GM18873 (cell line): ENCODE results near the gene CC2D1A.
"Not testable (repeated sequence)": the region's sequence is repeated elsewhere in the genome, so short reads cannot be mapped to it uniquely, and the experiment has no call there.

ENCODE experiments used
- ATAC-seq: cut with Tn5 transposase; IDR thresholded peaks from one replicate; pipeline ENCODE4 v1.9.1; 2021; ENCODE audit warnings: mild to moderate bottlenecking, moderate library complexity, moderate number of reproducible peaks; ENCODE audit not compliant: unreplicated experiment, low FRiP score

Gene CC2D1A

DNA sequence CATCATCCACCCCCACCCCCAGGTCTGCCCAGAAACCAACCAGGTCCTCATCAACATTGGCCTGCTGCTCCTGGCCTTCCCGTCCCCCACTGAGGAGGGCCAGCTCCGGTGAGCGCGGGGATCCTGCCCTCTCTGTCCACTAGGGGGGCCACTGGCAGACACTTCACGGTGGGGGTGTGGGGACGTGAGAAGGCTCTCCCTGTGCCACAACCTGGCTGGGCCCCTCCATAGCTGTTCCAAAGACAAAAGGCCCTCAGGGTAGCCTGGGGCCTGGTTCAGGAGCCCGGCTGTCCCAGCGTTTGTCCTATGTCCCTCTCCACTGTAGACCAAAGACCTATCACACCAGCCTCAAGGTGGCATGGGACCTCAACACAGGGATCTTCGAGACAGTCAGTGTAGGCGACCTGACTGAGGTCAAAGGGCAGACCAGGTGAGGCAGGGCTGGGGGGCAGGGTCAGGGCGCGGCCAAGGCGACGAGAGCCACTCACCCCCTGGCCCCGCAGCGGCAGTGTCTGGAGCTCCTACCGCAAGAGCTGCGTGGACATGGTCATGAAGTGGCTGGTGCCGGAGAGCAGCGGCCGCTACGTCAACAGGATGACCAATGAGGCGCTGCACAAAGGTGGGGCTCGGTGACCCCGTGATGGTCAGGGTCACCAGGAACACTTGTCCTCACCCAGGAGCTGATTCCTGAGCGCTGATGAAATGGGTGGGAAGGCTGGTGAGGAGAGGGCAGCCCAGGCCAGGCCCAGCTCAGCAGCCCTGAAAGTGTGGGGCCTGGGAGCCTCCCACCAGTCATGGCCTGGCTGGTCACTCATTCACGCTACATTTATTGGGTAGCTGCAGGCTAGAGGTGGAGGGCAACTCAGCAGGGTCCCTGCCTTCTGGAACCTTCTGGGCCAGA is 54.2 kb downstream of the CC2D1A start:
- no peak for ATAC-seq

DNA sequence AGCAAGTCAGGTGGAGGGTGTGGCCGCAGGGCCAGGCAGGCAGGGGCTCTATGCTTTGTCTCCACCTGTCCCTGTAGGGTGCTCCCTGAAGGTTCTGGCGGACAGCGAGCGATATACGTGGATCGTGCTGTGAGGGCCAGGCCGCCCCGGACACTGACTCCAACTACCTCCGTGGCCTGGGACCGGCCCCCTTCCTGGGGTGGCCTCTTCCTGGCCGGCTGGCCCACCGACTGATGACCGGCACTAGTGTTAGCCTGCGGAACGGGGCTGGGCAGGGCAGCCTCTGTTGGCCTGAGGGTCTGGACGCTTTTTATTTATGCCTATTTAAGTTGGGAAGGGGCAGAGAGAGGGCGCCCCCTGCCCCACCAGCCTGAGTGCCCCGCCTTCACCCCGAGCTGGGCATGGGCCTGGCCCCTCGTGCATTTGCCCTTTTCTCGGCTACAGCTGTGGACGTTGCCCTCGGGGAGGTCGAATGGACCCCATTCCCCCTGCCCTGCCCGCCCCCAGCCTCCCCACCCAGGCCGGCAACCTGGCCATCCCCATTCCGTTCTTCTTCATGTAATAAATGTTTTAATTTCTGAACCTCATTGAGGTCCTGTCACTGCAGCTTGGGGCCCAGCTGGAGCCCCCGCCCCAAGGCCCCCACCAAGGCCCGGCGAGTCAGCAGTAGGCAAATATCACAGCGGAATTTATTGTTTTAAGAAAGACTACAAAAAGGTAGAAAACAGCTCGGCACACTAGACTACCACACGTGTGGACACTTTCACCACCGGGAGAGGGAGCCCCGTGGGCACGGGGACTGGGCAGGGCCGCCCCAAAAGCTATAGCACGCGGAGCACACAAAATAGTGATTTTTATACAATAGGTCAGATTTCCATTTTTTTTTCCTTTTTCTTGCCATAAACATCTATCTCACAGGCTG is 55.1 kb downstream of the CC2D1A start:
- no peak for ATAC-seq

DNA sequence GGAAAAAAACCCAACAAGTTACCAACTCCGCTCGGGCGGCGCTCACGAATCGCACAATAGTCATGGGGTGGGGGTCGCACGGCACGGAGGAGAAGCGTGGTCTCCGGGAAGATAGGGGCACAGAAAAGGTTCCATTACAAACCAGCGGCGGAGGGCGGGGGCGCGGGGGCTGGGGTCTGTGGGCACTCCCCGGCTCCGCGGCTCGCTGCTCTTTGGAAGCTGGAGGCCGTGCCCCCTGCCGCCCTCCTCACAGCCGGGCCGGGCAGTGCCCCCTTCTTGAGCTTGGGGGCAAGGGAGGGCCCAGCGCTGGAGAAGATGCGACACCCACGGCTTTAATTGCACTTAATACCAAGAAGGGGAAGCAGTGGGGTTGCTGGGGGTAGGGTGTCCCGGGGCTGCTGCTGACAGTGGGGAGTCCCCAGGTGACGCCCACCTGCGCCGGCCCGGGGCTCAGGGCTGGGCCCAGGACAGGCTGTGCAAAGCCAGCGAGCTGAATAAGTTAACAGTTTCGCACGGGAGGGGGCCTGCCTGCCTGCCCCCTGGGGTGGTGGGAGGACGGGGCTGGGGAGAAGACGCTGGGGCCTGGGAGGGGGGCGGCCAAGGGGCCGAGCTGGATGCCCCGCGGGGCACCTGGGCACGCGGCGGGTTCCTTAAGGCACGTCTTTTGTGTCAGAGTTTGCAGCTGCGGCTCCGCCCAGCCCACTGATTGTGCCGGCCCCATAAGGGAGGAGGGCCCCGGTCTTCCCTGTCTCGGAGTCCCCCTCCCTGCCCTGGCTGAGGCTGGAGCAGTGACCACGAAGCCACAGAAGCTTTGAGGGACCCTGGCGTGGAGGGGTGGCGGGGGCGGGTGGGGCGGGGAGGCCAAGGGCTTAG is 56.1 kb downstream of the CC2D1A start:
- ATAC-seq, result no peak

DNA sequence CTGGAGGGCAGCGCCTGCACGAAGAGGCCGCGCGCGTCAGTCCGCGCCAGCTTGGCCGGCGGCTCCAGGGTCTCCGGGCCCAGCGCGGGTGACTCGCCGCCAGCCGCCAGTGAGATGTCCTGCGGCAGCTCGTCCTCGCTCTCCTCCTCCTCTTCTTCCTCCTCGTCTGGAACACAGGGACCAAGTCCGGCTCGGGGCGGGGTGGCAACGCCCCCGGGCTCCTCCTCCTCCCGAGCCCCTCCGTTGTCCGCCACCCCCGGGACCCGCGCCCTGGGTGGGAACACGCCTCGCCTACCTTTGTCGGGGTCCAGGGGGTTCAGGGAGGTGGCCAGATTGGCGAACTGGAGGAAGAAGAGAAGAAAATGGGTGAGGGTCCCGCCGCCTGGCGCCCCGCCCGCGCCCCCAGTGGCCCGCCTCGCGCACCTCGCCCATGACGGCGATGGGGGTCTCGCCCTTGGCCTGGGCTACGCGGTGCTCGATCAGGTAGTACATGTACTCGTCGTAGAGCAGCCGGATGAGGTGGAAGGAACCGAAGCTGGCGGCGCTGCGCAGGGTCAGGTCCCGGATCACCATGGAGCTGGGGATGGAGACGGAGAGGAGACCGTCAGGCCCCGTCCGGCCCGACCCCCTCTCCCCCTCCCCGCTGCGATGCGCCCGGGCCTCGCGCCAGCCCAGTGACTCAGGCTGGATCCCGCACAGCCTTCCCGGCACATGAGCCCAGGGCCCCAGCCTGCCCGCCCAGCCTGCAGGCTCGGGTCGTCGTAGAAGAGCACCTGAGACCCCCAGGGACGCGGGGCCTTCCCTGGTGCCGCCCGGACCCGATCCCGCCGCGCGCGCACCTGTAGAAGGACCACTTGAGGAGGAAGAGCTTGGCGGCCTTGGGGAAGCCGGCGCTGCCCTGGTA is 57.0 kb downstream of the CC2D1A start:
- ATAC-seq, result no peak

DNA sequence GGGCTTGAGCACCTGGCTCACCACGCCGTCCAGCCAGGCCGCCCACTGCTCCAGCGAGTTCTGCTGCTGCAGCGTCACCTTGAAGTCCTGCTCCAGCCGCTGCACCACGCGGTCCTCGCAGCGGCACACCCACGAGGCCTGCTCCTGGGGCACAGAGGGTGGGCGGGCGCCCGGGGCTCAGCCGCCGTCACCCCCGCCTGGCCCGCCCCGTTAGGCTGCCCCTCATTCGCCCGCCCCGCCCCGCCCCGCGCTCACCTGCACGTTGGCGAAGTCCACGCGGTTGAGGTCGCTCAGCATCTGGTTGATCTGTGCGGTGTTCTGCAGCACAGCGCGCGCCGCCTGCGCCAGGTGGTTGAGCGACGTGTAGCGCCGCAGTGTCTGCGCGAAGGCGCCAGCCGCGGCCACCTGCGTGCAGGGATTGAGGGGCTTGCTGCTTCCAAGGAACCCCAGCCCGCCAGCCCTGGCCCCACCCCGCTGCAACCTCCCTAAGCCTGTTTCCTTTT is 57.7 kb downstream of the CC2D1A start:
- ATAC-seq, result no peak

DNA sequence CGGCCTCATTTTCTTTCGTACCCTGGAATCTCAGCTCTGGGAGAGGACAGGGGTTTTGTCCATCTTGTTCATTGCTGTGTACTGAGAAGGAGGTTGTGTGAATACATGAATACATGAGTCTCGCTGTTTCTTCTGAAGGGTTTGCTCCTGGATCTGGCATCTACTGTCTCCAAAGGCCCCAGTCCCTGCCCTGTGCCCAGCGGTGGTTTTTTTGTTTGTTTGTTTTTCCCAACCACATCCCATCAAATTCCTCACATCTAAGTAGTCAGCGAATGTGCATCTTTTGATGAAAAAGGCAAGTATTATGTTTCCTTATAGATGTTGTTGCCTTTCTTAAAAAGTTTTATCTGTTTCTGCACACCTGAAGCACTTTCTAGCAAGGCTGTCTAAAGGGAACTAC is 58.8 kb downstream of the CC2D1A start:
- ATAC-seq, result no peak

DNA sequence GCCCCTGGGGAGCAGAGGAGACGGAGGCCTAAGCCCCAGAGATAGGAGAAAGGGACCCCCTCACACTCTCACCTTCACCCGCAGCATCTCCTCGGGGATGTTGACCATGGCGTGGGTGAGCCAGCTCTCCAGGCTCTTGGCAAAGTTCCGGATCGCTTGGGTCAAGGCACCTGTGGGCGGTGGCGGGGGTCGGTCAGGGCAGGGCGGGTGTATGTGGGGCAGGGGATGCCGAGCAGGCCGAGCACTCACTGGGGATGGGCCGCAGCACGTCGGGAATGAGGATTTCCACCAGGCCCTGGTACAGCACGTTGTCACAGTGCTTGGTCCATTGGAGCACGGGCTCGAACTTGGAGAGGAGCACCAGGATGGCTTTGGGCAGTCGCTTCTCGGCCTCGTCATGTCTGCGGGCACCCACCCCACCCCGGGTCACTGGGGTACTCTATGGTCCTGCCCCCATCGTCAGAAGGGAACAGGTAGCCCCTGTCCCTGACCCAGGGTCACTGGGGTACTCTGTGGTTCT is 59.4 kb downstream of the CC2D1A start:
- no peak for ATAC-seq

DNA sequence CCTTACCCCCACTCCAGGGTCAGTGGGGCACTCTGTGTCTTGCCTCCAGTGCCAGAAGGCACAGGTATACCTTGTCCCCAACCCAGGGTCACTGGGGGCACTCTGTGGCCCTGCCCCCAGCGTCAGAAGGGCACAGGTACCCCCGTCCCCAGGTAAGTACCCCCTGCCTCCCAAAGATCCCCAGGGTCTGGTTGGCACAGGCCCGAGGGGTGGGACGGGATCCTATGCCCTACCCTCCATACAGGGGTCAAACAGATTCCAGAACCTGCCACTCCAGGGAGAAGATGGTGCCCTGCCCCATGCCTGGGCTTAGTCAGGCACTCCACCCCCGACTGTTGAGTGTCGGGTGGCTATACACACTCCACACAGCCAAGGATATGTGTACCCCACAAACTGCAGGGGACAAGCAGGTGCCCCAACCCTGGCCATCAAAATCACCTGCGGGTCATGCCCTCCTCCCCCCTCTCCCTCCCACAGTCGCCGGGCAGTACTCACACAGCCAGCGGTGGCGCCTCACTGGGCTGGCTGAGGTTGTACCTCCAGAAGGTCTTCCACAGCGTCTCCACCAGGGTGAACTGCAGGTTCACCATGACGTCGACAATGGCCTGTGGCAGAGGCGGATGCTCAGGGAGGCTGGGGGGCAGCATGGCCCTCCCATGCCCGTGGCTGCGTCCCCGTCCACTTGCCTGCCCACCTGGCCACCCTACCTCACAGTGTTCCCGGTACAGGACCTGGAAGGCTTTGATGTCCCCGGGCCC is 60.1 kb downstream of the CC2D1A start:
- no peak for ATAC-seq

DNA sequence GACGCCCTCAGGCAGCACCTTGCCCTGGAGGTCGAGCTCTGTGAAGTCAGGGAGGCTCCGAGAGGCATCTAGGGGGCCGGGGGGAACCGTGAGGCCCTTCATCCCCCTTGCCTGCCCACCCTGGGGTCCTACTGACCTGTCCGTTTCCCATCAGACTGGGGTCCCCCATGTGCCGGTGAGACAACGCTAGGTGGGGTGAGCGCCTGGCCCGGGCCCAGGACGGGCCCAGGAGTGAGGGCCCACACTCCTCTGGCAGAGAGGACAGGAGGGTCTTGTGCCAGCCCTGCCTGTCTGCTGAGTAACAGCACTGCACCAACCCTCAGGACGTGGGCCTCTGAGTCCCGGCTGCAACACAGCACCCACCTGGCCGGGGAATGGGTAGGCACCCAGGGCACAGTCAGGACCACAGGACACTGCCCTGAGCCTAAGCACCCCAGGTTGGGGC is 60.7 kb downstream of the CC2D1A start:
- no peak for ATAC-seq

DNA sequence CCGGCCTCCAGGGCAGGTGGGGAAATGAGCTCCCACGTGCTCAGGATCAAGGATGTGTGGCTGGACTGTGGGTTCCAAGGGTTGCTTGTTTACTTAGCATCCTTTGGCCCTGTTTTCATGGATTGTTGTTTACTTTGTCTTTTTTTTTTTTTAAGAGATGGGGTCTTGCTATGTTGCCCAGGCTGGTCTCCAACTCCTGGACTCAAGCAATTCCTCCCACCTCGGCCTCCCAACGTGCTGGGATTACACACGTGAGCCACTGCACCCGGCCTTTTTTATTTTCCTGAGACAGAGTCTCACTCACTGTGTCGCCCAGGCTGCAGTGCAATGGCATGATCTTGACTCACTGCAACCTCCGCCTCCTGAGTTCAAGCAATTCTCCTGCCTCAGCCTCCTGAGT is 61.2 kb downstream of the CC2D1A start:
- not testable (repeated sequence) for ATAC-seq

DNA sequence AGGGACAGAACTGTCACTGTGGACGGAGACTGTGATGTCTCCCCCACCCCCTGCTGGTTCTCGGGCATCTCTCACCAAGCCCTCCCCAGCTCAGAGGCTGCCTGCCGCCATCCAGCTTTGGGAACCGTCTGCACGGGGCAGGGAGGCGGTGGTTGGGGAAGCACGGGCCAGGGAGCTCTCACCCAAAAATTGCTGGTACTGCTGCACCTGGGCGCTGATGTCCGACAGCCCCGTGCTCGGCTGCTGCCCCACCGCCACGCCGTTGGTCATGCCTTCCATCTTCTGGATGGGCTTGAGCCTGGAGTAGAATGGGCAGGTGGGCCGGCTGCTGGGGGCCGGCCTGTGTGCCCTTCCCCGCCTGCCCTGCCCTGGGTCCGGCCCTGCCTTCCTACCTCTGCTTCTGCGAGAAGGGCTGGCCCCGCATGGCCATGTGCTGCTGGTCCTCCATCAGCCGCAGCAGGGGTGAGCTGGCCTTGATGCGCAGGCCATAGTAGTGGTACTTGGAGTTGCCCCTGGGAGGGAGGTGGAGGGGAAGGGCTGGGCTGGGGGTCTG is 62.5 kb downstream of the CC2D1A start:
- no peak for ATAC-seq

DNA sequence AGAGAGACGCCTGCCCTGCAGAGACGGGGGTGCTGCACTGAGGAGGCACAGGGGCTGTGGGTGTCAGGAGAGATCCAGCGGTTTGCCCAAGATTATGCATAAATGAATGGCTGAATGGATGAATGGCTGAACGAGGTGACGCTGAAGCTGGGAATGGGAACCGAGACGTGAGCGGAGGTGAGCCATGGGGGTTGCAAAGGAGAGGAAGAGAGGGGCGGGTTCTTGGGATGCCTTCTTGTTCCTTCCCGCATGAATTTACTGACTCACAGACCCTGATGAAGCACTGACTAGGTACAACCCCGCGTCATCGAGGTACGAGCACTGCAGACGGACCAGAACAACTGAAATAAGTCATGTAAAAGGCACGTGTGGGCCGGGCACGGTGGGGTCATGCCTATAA is 63.0 kb downstream of the CC2D1A start:
- ATAC-seq, result no peak

DNA sequence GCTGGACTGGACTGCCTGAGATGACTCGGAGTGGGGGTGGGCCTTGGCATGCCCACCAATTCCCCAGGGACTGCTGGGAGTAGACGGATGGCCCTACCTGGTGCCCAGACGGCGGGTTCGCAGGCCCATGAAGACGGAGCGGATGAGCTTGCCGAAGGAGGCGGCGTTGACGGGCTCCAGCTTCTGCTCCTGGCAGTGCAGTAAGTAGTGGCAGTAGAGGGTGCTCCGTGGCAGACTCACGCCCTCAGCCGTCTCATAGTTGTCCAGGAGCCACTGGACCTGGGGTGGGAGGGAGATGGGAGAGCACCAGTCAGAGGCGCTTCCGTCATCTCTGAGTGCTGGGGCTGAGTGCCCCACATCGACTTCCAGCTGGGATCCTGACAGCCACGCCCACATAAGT is 63.9 kb downstream of the CC2D1A start:
- no peak for ATAC-seq

DNA sequence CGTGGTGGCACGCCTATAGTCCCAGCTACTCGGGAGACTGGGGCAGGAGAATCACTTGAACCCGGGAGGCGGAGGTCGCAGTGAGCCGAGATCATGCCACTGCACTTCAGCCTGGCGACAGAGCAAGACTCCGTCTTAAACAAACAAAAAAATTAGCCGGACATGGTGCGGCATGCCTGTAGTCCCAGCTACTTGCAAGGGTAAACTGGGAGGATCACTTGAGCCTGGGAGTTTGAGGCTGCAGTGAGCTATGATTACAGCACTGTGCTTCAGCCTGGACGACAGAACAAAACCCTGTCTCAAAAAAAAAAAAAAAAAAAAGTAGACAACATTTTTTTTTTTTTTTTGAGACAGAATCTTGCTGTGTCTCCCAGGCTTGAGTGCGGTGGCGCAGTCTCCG is 65.9 kb downstream of the CC2D1A start:
- ATAC-seq, result not testable (repeated sequence)

DNA sequence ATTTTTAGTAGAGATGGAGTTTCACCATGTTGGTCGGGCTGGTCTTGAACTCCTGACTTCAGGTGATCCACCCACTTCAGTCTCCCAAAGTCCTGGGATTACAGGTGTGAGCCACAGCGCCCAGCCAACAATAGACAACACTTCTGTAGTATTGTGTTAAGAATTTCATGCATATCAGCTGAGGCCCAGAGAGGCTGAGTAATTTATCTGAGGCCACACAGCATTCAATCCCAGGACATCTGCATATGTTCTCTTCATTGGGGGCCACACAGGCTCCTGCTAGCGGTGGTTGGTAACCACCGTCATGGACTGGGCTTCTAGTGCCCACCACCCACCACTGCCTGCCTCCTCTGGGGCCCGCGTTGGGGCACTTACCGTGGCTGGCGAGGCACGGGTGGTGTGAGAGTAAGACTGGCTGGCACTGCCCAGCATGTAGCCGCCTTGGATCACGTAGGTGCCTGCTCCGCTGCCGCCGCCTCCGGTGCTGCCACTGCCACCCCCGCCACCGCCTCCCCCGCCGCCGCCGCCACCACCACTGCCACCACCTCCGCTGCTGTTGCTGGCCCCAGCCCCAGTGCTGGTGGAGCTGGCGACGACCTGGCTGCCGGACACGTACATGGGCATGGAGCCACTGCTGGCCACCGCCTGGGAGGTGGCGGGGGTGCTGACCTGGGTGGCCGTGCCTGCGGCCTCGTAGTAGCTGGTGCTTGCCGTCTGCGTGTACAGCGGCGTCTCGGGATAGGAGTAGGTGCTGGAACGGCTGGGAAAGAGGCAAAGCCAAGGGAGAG is 66.6 kb downstream of the CC2D1A start:
- no peak for ATAC-seq

DNA sequence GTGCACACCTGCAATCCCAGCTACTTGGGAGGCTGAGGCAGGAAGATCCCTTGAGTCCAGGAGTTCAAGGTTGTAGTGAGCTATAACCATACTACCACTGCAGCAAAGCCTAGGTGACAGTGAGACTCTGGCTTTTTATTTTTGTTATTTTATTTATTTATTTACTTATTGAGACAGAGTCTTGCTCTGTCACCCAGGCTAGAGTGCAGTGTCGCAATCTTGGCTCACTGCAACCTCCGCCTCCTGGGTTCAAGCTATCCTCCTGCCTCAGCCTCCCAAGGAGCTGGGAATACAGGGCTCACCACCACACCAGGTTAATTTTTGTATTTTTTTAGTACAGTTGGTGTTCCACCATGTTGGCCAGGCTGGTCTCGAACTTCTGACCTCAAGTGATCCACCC is 67.5 kb downstream of the CC2D1A start:
- ATAC-seq, result not testable (repeated sequence)

DNA sequence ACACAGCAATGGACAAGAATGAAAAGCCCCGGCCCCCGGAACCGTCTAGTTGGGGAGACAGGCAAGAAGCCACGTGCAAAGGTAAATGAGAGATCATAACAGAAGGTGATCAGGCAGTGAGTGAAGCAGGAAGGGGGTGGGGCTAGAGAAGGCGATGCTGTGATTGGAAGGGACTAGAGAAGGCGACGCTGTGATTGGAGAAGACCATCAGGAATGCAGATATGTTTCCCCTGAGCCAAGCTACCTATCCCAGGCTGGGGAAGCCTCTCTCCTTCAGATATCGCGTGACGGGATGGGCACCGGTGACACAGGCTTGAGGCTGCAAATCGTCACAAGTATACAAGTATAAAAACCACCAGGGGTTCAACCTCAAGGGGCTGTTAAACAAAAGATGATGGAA is 68.1 kb downstream of the CC2D1A start:
- no peak for ATAC-seq
